CD4-positive, CD25-positive, alpha-beta regulatory T cell (primary cell): ENCODE data around the gene LRRC1. TPM values are rescaled to one million over a fixed set of nuclear protein-coding genes. Genes with fewer than 3 reads are reported as not detected.

Source experiments
- ATAC-seq, 2 donors: fragments of 150-1000 bp; cut with Tn5 transposase; one replicate each; pipeline ENCODE4 v1.10.0; 2021; ENCODE audit warnings: low read depth in 2 of 2, moderate number of reproducible peaks in 2 of 2, moderate library complexity in 1 of 2
- DNase-seq, 3 donors: peaks; one replicate each; pipeline versions ENCODE4 v3.0.0 to v3.0.0-alpha.2; 2012 to 2022; ENCODE audit warnings: mixed read lengths in 1 of 3
- H3K27ac ChIP-seq: one replicate; pipeline ENCODE4 v1.7.0; 2013; ENCODE audit warnings: mild to moderate bottlenecking, low read length; ENCODE audit not compliant: insufficient read depth, poor library complexity, severe bottlenecking
- H3K27me3 ChIP-seq: one replicate; pipeline ENCODE4 v1.7.0; 2013; ENCODE audit warnings: low read length; ENCODE audit not compliant: control insufficient read depth, insufficient read depth
- H3K36me3 ChIP-seq: one replicate; pipeline ENCODE4 v1.7.0; 2013; ENCODE audit warnings: mild to moderate bottlenecking, low read length, moderate library complexity; ENCODE audit not compliant: control insufficient read depth, insufficient read depth
- H3K4me1 ChIP-seq: 2 replicates; pipeline ENCODE4 v1.7.0; 2013; ENCODE audit warnings: mild to moderate bottlenecking, low read length; ENCODE audit not compliant: insufficient read depth, control insufficient read depth, poor library complexity, severe bottlenecking
- H3K4me3 ChIP-seq: one replicate; pipeline ENCODE4 v1.7.0; 2013; ENCODE audit warnings: low read depth, mild to moderate bottlenecking, low read length, moderate library complexity
- H3K9me3 ChIP-seq, 2 experiments: 1 replicate in 1 of 2; 2 replicates in 1 of 2; pipeline ENCODE4 v1.7.0; 2013; ENCODE audit warnings: low read length in 2 of 2, mild to moderate bottlenecking in 1 of 2, moderate library complexity in 1 of 2; ENCODE audit not compliant: control insufficient read depth in 2 of 2
- H3K27ac Mint-ChIP-seq, 3 donors: one replicate each; pipeline ENCODE4 v1.8.0; 2020 to 2022; ENCODE audit warnings: mild to moderate bottlenecking in 3 of 3, mixed read lengths in 3 of 3, moderate library complexity in 2 of 3
- H3K27me3 Mint-ChIP-seq: one replicate; pipeline ENCODE4 v1.8.0; 2022; ENCODE audit warnings: mild to moderate bottlenecking, mixed read lengths
- H3K36me3 Mint-ChIP-seq: one replicate; pipeline ENCODE4 v1.8.0; 2020; ENCODE audit warnings: mixed read lengths
- H3K4me1 Mint-ChIP-seq, 4 donors: one replicate each; pipeline ENCODE4 v1.8.0; 2020 to 2022; ENCODE audit warnings: mixed read lengths in 4 of 4, mild to moderate bottlenecking in 1 of 4
- H3K4me3 Mint-ChIP-seq, 4 donors: one replicate each; pipeline ENCODE4 v1.8.0; 2020 to 2022; ENCODE audit warnings: mild to moderate bottlenecking in 4 of 4, mixed read lengths in 4 of 4, moderate library complexity in 3 of 4
- H3K9me3 Mint-ChIP-seq, 7 donors: one replicate each; pipeline ENCODE4 v1.8.0; 2020 to 2022; ENCODE audit warnings: mixed read lengths in 7 of 7, mild to moderate bottlenecking in 3 of 7, moderate library complexity in 2 of 7
- polyA plus RNA-seq, 4 donors: library from polyadenylated mRNA; unstranded; fragments of 300-500 nt; fragmentation: Illumina TruSeq; gene quantifications; one replicate each; pipeline ENCODE4 v1.2.3, GENCODE V29; 2021
- total RNA-seq: library from RNA; stranded (reverse); gene quantifications from one replicate; pipeline ENCODE4 v1.2.3, GENCODE V29; 2022

LRRC1 gene
- total and polyA plus RNA-seq, 5 donors from 2014 or later = 0.37 to 1.4 (median 1.0) TPM

DNA sequence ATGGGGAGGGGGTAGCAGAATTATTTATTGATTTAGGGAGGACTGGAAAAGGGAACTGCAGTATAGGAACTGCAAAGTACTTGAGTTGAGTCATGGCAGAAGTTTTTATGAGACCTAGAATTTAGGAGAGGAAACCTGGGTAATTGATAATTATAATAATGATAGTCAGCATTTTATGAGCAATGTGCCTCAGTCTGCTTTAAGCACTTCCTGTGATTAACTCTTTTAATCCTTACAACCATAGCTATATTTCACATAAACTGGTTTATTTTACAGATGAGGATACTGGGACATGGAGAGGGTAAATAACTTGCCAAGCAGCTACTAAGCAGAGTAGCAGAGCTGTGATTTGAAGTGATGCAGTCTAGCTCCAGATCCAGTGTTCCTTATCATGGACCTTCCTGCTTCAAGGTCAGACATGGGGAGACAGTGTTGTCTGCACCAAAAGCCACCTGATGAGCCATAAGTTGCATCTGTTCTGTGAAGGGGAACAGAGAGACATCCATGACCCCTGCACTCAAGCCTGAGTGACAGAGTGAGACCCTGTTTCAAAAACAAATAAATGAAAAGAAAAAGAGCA is 13.6 kb downstream of the LRRC1 start:
- Mint-ChIP-seq H3K27ac (no peak overlapping the region), H3K4me1 (peaks cover 0 to 5% (median 0%) of the 10 kb centered on the region in 4 donors), H3K27me3 (peaks cover 4% of the 10 kb centered on the region), H3K9me3 (no peaks in the 10 kb centered on the region), H3K4me3 (no peak overlapping the region), H3K36me3 (no peaks in the 10 kb centered on the region)
- ATAC-seq (no peak), DNase-seq (no peak)
- H3K27ac ChIP-seq = no peak overlapping the region
- H3K4me1 ChIP-seq = no peaks in the 10 kb centered on the region
- no peaks in the 10 kb centered on the region for H3K36me3 ChIP-seq
- no peaks in the 10 kb centered on the region for H3K27me3 ChIP-seq
- no peaks in the 10 kb centered on the region for H3K9me3 ChIP-seq
- no peak overlapping the region for H3K4me3 ChIP-seq

DNA sequence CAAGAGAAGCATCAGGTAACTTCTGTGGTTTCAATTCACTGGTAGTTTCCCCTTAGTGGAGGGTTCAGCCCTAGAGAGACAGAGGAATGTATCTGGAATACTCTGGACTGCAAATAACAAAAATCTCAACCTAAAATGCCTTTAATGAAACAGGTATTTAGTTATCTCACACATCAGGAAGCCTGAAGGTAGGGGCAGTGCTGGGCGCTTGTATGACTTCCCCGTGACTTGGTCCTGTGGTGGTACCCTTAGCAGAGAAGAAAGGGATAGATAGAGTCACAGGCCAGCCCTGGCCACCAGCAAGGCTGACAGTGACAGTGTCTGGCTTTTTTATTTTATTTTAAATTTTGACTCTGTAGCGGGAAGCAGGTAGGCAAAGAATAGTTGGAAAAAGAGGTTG is 14.9 kb downstream of the LRRC1 start:
- H3K4me1 Mint-ChIP-seq = peaks cover 0 to 5% (median 0%) of the 10 kb centered on the region in 4 donors
- H3K9me3 Mint-ChIP-seq = no peaks in the 10 kb centered on the region
- no peak overlapping the region for H3K27ac Mint-ChIP-seq

DNA sequence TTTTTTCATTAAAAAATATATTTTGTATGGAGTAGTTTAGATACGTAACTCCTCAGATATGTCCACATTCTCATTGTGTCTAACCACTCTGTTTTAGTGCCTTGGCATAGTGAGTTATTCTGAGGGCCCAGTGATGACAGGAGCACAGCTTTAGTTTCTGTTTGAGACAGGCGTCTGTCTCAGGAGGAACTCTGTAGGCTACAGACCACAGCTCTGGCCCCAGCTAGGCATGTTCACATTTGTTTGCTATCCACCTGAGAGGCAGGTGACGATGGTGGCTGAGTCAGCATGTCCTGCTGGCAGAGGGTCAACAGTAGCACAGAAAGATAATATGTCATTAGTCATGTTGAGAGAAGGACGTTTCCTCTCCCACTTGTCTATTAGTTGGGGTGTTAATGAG is 16.3 kb downstream of the LRRC1 start:
- peaks cover 4% of the 10 kb centered on the region for H3K27me3 Mint-ChIP-seq
- no peaks in the 10 kb centered on the region for H3K4me1 ChIP-seq
- H3K9me3 Mint-ChIP-seq = no peaks in the 10 kb centered on the region
- H3K4me3 ChIP-seq = no peak overlapping the region
- peak in 1 of 3 donors; percentile 26 for DNase-seq
- ATAC-seq = no peak
- H3K27me3 ChIP-seq = no peaks in the 10 kb centered on the region
- no peaks in the 10 kb centered on the region for H3K36me3 Mint-ChIP-seq
- no peak overlapping the region for H3K4me3 Mint-ChIP-seq
- H3K27ac ChIP-seq = no peak overlapping the region
- peak overlapping the region in 1 of 3 donors; percentile 27 for H3K27ac Mint-ChIP-seq
- H3K9me3 ChIP-seq = no peaks in the 10 kb centered on the region
- no peaks in the 10 kb centered on the region for H3K36me3 ChIP-seq
- peaks cover 0 to 5% (median 0%) of the 10 kb centered on the region in 4 donors for H3K4me1 Mint-ChIP-seq

More for the DNA sequence above, 14.9 kb downstream of the LRRC1 start:
- Mint-ChIP-seq H3K27me3 (peaks cover 4% of the 10 kb centered on the region), H3K36me3 (no peaks in the 10 kb centered on the region), H3K4me3 (no peak overlapping the region)
- H3K4me3 ChIP-seq = no peak overlapping the region
- H3K36me3 ChIP-seq = no peaks in the 10 kb centered on the region
- ATAC-seq = no peak
- no peaks in the 10 kb centered on the region for H3K4me1 ChIP-seq
- no peaks in the 10 kb centered on the region for H3K9me3 ChIP-seq
- H3K27ac ChIP-seq = no peak overlapping the region
- DNase-seq = no peak
- no peaks in the 10 kb centered on the region for H3K27me3 ChIP-seq

DNA sequence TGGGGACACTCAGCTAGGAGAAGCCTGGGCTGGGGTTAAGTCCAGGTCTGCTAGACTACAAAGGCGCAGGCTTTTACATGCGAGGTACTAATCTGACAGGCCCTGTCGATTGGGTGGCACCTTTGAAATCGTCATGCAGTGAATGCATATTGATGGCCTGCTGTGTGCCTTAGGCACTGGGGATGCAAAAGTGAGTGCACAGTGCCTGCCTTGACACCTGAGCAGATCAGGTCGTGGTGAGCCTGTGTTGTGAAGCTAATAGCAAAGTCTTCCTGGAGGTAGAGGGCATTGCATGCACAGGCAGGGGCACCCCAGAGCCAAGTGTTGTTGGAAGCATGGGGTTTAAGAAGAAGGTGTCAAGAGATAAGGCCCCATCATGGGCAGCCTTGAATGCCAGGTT is 16.9 kb downstream of the LRRC1 start:
- no peaks in the 10 kb centered on the region for H3K36me3 Mint-ChIP-seq
- no peaks in the 10 kb centered on the region for H3K9me3 Mint-ChIP-seq
- H3K27me3 Mint-ChIP-seq = peaks cover 2% of the 10 kb centered on the region
- H3K4me3 Mint-ChIP-seq = no peak overlapping the region
- no peak for ATAC-seq
- Histone ChIP-seq H3K4me1 (no peaks in the 10 kb centered on the region), H3K9me3 (no peaks in the 10 kb centered on the region), H3K4me3 (no peak overlapping the region), H3K27ac (no peak overlapping the region), H3K36me3 (no peaks in the 10 kb centered on the region), H3K27me3 (no peaks in the 10 kb centered on the region)
- no peak for DNase-seq
- H3K4me1 Mint-ChIP-seq = peaks cover 0 to 5% (median 0%) of the 10 kb centered on the region in 4 donors
- no peak overlapping the region for H3K27ac Mint-ChIP-seq

DNA sequence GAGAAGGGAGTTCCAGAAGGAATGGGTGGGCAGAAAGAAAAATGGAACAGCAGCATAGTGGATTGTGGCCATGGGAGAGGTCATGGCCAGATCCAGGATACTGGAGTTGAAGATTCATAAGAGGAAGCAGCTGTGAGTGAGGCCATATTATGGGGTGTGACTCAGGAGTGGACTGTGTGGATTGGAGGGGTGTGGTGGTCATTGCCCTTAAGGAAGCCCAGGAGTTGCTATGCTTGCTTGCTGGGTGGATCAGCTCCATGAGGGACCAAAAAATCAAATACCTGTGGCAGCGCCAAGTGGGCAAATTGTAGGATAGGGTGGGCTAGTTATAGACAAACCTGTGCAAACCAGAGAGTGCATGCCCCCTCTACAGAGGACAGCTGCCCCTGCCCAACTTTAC is 18.3 kb downstream of the LRRC1 start:
- Histone ChIP-seq H3K4me3 (no peak overlapping the region), H3K4me1 (no peaks in the 10 kb centered on the region), H3K36me3 (no peaks in the 10 kb centered on the region), H3K27me3 (no peaks in the 10 kb centered on the region), H3K9me3 (no peaks in the 10 kb centered on the region), H3K27ac (no peak overlapping the region)
- DNase-seq (no peak), ATAC-seq (no peak)
- no peak overlapping the region for H3K4me3 Mint-ChIP-seq
- H3K36me3 Mint-ChIP-seq = no peaks in the 10 kb centered on the region
- peak overlapping the region in 1 of 3 donors; percentile 59 for H3K27ac Mint-ChIP-seq
- H3K27me3 Mint-ChIP-seq = no peaks in the 10 kb centered on the region
- no peaks in the 10 kb centered on the region for H3K9me3 Mint-ChIP-seq
- H3K4me1 Mint-ChIP-seq = peaks cover 0 to 3% (median 0%) of the 10 kb centered on the region in 4 donors

DNA sequence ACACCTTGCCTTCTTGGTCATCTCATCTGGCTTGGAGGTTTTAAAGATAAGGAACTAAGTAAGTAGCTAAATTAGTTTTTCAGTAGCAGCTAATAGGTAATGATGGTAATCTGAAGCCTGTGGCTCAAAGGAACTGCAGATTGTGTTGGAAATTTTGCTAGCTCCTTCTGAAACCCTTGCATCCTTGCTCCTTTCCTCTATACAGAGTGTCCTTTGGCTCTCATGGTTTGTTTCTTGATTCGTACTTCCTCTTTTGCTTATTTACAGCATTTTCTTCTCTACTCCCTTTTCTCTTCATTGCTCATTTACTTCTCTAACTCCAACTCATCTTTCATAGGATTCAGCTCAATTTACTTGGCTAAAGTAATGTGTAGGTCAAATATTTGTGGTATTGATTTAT is 19.0 kb downstream of the LRRC1 start:
- Histone ChIP-seq H3K9me3 (no peaks in the 10 kb centered on the region), H3K36me3 (no peaks in the 10 kb centered on the region), H3K27ac (no peak overlapping the region), H3K4me3 (no peak overlapping the region), H3K4me1 (no peaks in the 10 kb centered on the region), H3K27me3 (no peaks in the 10 kb centered on the region)
- no peaks in the 10 kb centered on the region for H3K36me3 Mint-ChIP-seq
- no peak for ATAC-seq
- no peaks in the 10 kb centered on the region for H3K9me3 Mint-ChIP-seq
- peaks cover 0 to 2% (median 0%) of the 10 kb centered on the region in 4 donors for H3K4me1 Mint-ChIP-seq
- H3K27me3 Mint-ChIP-seq = no peaks in the 10 kb centered on the region
- H3K4me3 Mint-ChIP-seq = no peak overlapping the region
- no peak overlapping the region for H3K27ac Mint-ChIP-seq
- no peak for DNase-seq

DNA sequence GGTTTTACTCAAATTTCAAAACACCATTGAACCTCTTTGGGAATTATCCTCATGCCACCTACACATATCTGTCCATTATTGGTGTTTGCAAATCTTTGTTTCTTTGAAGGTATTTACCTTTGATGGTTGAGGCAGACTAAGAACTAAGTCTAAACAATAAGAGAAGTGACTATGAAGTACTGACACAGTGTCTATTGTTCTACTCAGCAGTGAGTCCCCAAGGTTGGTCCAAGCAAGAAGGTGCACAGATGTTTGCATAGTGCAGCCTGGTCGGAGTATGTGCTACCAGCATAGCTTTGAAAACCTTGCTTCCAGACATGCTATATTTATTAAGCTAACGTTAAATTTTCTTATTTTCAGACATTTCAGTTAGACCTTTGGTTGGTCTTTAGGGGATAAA is 19.5 kb downstream of the LRRC1 start:
- H3K27me3 ChIP-seq = no peaks in the 10 kb centered on the region
- Mint-ChIP-seq H3K27ac (no peak overlapping the region), H3K4me1 (peaks cover 0 to 2% (median 0%) of the 10 kb centered on the region in 4 donors), H3K9me3 (no peaks in the 10 kb centered on the region), H3K27me3 (no peaks in the 10 kb centered on the region), H3K4me3 (no peak overlapping the region), H3K36me3 (no peaks in the 10 kb centered on the region)
- no peak for ATAC-seq
- no peak overlapping the region for H3K4me3 ChIP-seq
- no peak overlapping the region for H3K27ac ChIP-seq
- no peaks in the 10 kb centered on the region for H3K9me3 ChIP-seq
- no peaks in the 10 kb centered on the region for H3K36me3 ChIP-seq
- H3K4me1 ChIP-seq = no peaks in the 10 kb centered on the region
- no peak for DNase-seq

DNA sequence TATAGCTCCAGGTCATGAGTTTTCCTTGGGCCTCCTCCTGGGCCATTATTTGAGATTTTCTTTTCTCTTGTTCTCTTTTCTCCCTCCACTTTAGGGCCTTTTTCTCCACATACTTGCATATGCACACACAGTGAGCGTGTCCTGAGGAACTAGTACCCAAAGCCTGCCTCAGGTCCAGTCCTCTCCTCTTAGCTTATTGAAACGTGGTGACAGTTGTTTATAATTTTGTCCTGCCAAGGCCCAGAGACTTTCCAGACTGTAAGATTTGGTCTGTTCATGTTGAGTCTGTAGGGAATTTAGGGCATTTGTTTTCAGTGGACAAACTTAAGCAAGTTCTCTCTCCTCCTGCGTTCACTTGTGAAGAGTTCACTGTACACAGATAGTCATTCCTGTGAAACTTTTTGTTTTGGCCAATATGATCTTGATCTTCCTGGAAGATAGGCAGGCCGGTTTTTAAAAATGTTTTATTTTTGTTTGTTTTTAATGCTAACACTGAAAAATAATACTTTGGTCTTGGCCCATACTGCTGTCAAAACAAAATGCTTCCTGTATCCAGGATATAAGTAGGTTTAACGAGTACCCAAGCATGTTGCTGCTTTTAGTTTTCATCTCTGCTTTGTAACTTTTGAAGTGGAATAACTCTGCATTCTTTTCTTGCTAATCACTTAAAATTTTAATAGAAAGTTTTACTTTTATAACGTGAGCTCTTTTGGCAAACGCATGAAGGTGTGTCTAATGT is 20.7 kb downstream of the LRRC1 start:
- Histone ChIP-seq H3K4me1 (no peaks in the 10 kb centered on the region), H3K4me3 (no peak overlapping the region), H3K9me3 (no peaks in the 10 kb centered on the region), H3K27me3 (no peaks in the 10 kb centered on the region), H3K36me3 (no peaks in the 10 kb centered on the region), H3K27ac (no peak overlapping the region)
- H3K27me3 Mint-ChIP-seq = no peaks in the 10 kb centered on the region
- H3K36me3 Mint-ChIP-seq = no peaks in the 10 kb centered on the region
- DNase-seq = no peak
- H3K4me3 Mint-ChIP-seq = no peak overlapping the region
- no peak overlapping the region for H3K27ac Mint-ChIP-seq
- no peaks in the 10 kb centered on the region for H3K9me3 Mint-ChIP-seq
- peaks cover 0 to 2% (median 0%) of the 10 kb centered on the region in 4 donors for H3K4me1 Mint-ChIP-seq
- no peak for ATAC-seq
